Stomach (tissue), 4 donors: ENCODE measurements around the gene PDE4D.

ENCODE experiments used
- CTCF ChIP-seq, 7 experiments: fragments of 450-650 bp in 4 of 7; fragments of 200-600 bp in 3 of 7; sonication (generic) in 3 of 7; IDR thresholded peaks; one replicate each; pipeline ENCODE4 v1.5.1; 2016 to 2019; ENCODE audit warnings: antibody characterized with exemption in 7 of 7, control low read depth in 2 of 7, mild to moderate bottlenecking in 1 of 7
- EP300 ChIP-seq: sonication (generic); formaldehyde crosslinking; IDR thresholded peaks from one replicate; pipeline ENCODE4 v1.6.1; 2017; ENCODE audit warnings: antibody characterized with exemption
- POLR2A ChIP-seq, 4 donors: fragments of 450-650 bp; IDR thresholded peaks; one replicate each; pipeline ENCODE4 v1.6.1; 2016; ENCODE audit warnings: antibody characterized with exemption in 4 of 4, control low read depth in 2 of 4, mild to moderate bottlenecking in 1 of 4, moderate library complexity in 1 of 4
- POLR2AphosphoS5 ChIP-seq, 3 donors: sonication (generic); formaldehyde crosslinking; IDR thresholded peaks; one replicate each; pipeline ENCODE4 v1.6.1; 2016; ENCODE audit warnings: antibody characterized with exemption in 3 of 3

- TF ChIP-seq CTCF (IDR thresholded peaks at IDR 0.05) = peak in 4 of 7 experiments; percentile 32 to 43 (median 41)
- TF ChIP-seq POLR2A (IDR thresholded peaks at IDR 0.05) = no peak
- no peak for TF ChIP-seq POLR2AphosphoS5 (IDR thresholded peaks at IDR 0.05)
- TF ChIP-seq EP300 = no peak
Observed at GRCh38 chr5:59218424-59219045, 675.0 kb downstream of the PDE4D start.
